Measurements from ENCODE around the gene SCUBE1. TPM values are rescaled to one million over a fixed set of nuclear protein-coding genes. Genes with fewer than 3 reads are reported as not detected.

The SCUBE1 gene
- polyA plus RNA-seq, 1 of the 3 experiments (the other 2 are of a cell fraction), result 0.56 TPM

DNA sequence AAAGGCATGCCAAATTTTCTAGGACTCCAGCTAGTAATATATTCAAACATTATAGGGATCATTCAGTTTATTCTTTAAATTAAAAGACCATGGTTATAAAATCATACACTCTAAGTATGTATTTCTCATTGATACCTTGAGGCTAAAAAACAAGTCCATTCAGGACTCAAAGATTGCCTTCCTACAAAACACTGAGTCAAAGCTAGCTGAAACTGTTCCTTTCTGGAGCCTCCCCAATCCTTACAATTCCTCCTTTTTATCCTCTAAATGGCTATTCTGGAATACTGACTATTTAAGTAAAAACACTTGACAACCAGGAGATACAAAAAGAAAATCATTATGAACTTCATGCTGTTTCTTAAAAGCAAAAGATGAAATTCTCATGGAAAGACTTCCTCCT lies 151.3 kb downstream of the SCUBE1 start:
- peaks cover 4% of the 10 kb centered on the region for H3F3A ChIP-seq (replicated peaks; ENCODE audit: insufficient read depth)
- H3K27me3 ChIP-seq (ENCODE audit: insufficient read depth), result no peaks in the 10 kb centered on the region
- H3K4me1 ChIP-seq (ENCODE audit: control insufficient read depth in 1 of 2, insufficient read depth in 2 of 2, low read depth in 1 of 2, low read length in 1 of 2), result no peaks in the 10 kb centered on the region
- H3K36me3 ChIP-seq (replicated peaks in 1 of 2; ENCODE audit: control insufficient read depth in 1 of 2, insufficient read depth in 2 of 2, low read length in 1 of 2), result no peaks in the 10 kb centered on the region
- H3K4me3 ChIP-seq (ENCODE audit: low read depth in 2 of 2, low read length in 1 of 2), result no peak overlapping the region
- POLR2A ChIA-PET, result no interaction called here
- H3K9me3 ChIP-seq, result no peaks in the 10 kb centered on the region
- CTCF ChIA-PET, result no interaction called here
- no peaks in the 10 kb centered on the region for H4K20me1 ChIP-seq (ENCODE audit: insufficient read depth)
- no peaks in the 10 kb centered on the region for H3K9me2 ChIP-seq
- H3K79me2 ChIP-seq (ENCODE audit: insufficient read depth), result no peaks in the 10 kb centered on the region
- H2AFZ ChIP-seq (ENCODE audit: low read depth), result no peak overlapping the region
- no peak overlapping the region for H3K4me2 ChIP-seq
- no peak overlapping the region for H3K9ac ChIP-seq
- TF ChIP-seq, protein P1, sequence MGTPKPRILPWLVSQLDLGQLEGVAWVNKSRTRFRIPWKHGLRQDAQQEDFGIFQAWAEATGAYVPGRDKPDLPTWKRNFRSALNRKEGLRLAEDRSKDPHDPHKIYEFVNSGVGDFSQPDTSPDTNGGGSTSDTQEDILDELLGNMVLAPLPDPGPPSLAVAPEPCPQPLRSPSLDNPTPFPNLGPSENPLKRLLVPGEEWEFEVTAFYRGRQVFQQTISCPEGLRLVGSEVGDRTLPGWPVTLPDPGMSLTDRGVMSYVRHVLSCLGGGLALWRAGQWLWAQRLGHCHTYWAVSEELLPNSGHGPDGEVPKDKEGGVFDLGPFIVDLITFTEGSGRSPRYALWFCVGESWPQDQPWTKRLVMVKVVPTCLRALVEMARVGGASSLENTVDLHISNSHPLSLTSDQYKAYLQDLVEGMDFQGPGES (IDR thresholded peaks at IDR 0.05; ENCODE audit: low read depth, low read length), result no peak
- TF ChIP-seq, protein P2, sequence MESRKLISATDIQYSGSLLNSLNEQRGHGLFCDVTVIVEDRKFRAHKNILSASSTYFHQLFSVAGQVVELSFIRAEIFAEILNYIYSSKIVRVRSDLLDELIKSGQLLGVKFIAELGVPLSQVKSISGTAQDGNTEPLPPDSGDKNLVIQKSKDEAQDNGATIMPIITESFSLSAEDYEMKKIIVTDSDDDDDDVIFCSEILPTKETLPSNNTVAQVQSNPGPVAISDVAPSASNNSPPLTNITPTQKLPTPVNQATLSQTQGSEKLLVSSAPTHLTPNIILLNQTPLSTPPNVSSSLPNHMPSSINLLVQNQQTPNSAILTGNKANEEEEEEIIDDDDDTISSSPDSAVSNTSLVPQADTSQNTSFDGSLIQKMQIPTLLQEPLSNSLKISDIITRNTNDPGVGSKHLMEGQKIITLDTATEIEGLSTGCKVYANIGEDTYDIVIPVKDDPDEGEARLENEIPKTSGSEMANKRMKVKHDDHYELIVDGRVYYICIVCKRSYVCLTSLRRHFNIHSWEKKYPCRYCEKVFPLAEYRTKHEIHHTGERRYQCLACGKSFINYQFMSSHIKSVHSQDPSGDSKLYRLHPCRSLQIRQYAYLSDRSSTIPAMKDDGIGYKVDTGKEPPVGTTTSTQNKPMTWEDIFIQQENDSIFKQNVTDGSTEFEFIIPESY (IDR thresholded peaks at IDR 0.05; ENCODE audit: borderline replicate concordance, low read depth), result no peak
- TF ChIP-seq, protein P3, sequence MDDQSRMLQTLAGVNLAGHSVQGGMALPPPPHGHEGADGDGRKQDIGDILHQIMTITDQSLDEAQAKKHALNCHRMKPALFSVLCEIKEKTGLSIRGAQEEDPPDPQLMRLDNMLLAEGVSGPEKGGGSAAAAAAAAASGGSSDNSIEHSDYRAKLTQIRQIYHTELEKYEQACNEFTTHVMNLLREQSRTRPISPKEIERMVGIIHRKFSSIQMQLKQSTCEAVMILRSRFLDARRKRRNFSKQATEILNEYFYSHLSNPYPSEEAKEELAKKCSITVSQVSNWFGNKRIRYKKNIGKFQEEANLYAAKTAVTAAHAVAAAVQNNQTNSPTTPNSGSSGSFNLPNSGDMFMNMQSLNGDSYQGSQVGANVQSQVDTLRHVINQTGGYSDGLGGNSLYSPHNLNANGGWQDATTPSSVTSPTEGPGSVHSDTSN (IDR thresholded peaks at IDR 0.05), result no peak
- TF ChIP-seq ELF1 (IDR thresholded peaks at IDR 0.05), result no peak
- no peak for TF ChIP-seq GABPA (IDR thresholded peaks at IDR 0.05; ENCODE audit: low read depth)
- TF ChIP-seq RAD21 (IDR thresholded peaks at IDR 0.05; ENCODE audit: low read length), result no peak
- TF ChIP-seq POLR2AphosphoS5 (IDR thresholded peaks at IDR 0.05; ENCODE audit: low read depth, low read length), result no peak
- no peak for TF ChIP-seq EZH2phosphoT487 (IDR thresholded peaks at IDR 0.05; ENCODE audit: borderline replicate concordance, low read depth)
- TF ChIP-seq RCOR1 (IDR thresholded peaks at IDR 0.05; ENCODE audit: low read length), result no peak
- no peak for TF ChIP-seq RFX5 (IDR thresholded peaks at IDR 0.05; ENCODE audit: low read length)
- no peak overlapping the region for H3K27ac ChIP-seq (ENCODE audit: low read depth in 2 of 2, low read length in 1 of 2)
- no peak for DNase-seq

DNA sequence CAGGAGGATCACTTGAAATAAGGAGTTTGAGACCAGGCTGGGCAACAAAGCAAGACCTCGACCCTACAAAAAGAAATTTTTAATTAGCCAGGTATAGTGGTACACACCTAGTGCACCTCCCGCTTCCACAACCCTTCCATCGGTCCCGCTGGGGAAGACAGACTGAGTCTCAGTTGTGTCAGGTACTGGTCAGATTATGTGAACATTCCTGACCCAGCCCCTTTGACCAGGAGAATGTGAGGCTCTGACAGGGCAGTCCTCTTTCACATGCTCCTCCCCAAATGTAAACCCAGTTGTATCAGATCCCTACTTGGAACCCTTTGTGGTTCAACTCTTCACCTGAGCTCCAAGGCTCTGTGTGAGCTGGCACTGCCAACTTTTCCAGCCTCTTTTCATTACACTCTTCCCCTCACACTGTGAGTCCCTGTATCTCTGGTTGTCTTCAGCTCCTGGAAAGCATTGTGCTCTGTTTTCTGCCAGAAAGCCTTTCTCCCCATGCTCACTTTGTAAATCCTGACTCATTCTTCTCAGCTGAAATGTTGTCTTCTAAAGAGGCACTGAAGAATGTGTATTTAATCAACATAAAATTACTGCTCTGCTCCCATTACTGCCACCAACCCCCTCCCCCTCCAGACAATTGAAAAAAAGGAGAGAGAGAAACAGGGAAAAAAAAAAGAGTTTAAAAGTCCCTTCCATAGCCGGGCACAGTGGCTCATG lies 154.2 kb downstream of the SCUBE1 start:
- no peak for TF ChIP-seq EZH2phosphoT487 (IDR thresholded peaks at IDR 0.05; ENCODE audit: borderline replicate concordance, low read depth)
- TF ChIP-seq RXRA (IDR thresholded peaks at IDR 0.05; ENCODE audit: borderline replicate concordance, low read depth), result no peak
- TF ChIP-seq CHD2 (IDR thresholded peaks at IDR 0.05; ENCODE audit: low read length, partially characterized antibody), result no peak
- TF ChIP-seq, protein P2 (IDR thresholded peaks at IDR 0.05; ENCODE audit: borderline replicate concordance, low read depth), result no peak
- TF ChIP-seq, protein P4, sequence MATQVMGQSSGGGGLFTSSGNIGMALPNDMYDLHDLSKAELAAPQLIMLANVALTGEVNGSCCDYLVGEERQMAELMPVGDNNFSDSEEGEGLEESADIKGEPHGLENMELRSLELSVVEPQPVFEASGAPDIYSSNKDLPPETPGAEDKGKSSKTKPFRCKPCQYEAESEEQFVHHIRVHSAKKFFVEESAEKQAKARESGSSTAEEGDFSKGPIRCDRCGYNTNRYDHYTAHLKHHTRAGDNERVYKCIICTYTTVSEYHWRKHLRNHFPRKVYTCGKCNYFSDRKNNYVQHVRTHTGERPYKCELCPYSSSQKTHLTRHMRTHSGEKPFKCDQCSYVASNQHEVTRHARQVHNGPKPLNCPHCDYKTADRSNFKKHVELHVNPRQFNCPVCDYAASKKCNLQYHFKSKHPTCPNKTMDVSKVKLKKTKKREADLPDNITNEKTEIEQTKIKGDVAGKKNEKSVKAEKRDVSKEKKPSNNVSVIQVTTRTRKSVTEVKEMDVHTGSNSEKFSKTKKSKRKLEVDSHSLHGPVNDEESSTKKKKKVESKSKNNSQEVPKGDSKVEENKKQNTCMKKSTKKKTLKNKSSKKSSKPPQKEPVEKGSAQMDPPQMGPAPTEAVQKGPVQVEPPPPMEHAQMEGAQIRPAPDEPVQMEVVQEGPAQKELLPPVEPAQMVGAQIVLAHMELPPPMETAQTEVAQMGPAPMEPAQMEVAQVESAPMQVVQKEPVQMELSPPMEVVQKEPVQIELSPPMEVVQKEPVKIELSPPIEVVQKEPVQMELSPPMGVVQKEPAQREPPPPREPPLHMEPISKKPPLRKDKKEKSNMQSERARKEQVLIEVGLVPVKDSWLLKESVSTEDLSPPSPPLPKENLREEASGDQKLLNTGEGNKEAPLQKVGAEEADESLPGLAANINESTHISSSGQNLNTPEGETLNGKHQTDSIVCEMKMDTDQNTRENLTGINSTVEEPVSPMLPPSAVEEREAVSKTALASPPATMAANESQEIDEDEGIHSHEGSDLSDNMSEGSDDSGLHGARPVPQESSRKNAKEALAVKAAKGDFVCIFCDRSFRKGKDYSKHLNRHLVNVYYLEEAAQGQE (IDR thresholded peaks at IDR 0.05; ENCODE audit: low read depth, low read length), result no peak
- H3K9ac ChIP-seq, result no peak overlapping the region
- ChIA-PET POLR2A (no interaction called here), CTCF (no interaction called here)
- no peaks in the 10 kb centered on the region for H3K9me3 ChIP-seq
- H3K9me2 ChIP-seq, result no peaks in the 10 kb centered on the region
- H3K4me1 ChIP-seq (ENCODE audit: control insufficient read depth in 1 of 2, insufficient read depth in 2 of 2, low read depth in 1 of 2, low read length in 1 of 2), result peaks cover 0 to 10% of the 10 kb centered on the region in 2 experiments; a peak in 1 of 4 replicates
- H3K4me2 ChIP-seq, result no peak overlapping the region
- no peak overlapping the region for H3K27ac ChIP-seq (ENCODE audit: low read depth in 2 of 2, low read length in 1 of 2)
- H2AFZ ChIP-seq (ENCODE audit: low read depth), result no peak overlapping the region
- H3K27me3 ChIP-seq (ENCODE audit: insufficient read depth), result no peaks in the 10 kb centered on the region
- no peaks in the 10 kb centered on the region for H4K20me1 ChIP-seq (ENCODE audit: insufficient read depth)
- 92% methylated on average over 2 of the region's 5 CpGs for WGBS (ENCODE audit: low lambda C conversion rate)
- H3K79me2 ChIP-seq (ENCODE audit: insufficient read depth), result peaks cover under 1% of the 10 kb centered on the region; the same call in 1 of the 2 replicates
- DNase-seq, result no peak
- peaks cover 4% of the 10 kb centered on the region for H3F3A ChIP-seq (replicated peaks; ENCODE audit: insufficient read depth)
- H3K36me3 ChIP-seq (replicated peaks in 1 of 2; ENCODE audit: control insufficient read depth in 1 of 2, insufficient read depth in 2 of 2, low read length in 1 of 2), result no peaks in the 10 kb centered on the region
- H3K4me3 ChIP-seq (ENCODE audit: low read depth in 2 of 2, low read length in 1 of 2), result no peak overlapping the region

All from SK-N-SH (cell line).